ENCODE measurements around the gene COA1. TPM values are rescaled to one million over a fixed set of nuclear protein-coding genes. Genes with fewer than 3 reads are reported as not detected.
A peak's percentile ranks its signal among the peaks of the same experiment; 100 is the strongest.

The COA1 gene
- total RNA-seq, 6 donors from 2014 or later, result 37.5 to 65.9 (median 44.9) TPM

GRCh38 chr7:43758822-43759683 lies 29.7 kb upstream of the COA1 start:
- TF ChIP-seq EP300 (IDR thresholded peaks at IDR 0.05) (no peak), CTCF (IDR thresholded peaks at IDR 0.05) (no peak), POLR2A (IDR thresholded peaks at IDR 0.05) (peak in 1 of 4 donors; percentile 27)
- Histone ChIP-seq H3K27ac (peak overlapping the region; percentile 88 to 94 (median 91)), H3K4me1 (peaks cover 24 to 42% (median 31%) of the 10 kb centered on the region in 4 donors), H3K27me3 (no peaks in the 10 kb centered on the region), H3K36me3 (no peaks in the 10 kb centered on the region), H3K4me3 (peak overlapping the region; percentile 79 to 94 (median 84)), H3K9me3 (no peaks in the 10 kb centered on the region)
- DNase-seq (peak; percentile 39 to 92), ATAC-seq (ENCODE audit: low FRiP score in 2 of 2) (peak; percentile 47 to 86)
- 8 to 13% methylated on average over 23 to 40 of the region's 56 CpGs for WGBS, 2 donors

DNA sequence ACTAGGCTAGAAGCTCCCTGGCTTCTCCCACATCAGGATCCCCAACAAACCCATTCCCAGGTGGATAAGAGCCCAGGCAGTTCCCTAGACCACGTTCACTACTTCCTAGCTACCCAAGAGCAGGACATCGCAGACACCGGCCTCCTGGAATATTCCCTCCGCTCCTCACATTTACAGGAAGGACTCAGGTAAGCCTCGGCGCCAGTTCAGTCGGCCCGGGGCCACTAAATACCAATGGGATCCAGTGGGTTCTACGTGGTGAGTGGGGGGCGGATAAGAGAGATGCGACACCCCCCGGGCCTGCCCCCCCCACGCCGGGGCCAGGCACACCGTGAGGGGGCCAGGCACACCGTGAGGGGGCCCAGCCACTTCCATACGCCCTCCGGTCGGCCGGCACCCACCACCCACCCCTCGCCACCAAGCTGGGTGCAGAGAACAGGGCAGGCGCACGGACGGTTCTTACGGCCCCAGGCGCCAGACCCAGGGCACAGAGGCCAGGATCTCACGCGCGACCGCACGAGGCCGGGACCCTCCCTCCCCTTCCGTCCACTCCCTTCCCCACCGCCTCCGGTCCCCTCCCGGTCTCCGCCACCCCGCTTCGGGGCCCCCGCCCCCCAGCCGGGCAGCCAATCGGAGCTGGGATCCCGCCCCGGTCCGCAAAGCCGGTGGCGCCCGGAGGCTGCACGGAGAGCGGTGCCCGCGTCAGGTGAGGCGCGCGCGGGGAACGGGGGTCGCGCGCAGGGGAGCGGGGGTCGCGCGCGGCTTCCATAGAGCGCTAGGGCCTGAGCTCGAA lies 28.9 kb upstream of the COA1 start, which contains the start of gene BLVRA:
TSS of gene BLVRA (plus strand) at position 652 of the 793 bp plus-strand sequence. CDS start 12,479 bp downstream, outside the sequence.
- H3K9me3 ChIP-seq, result no peaks in the 10 kb centered on the region
- H3K4me1 ChIP-seq, result peaks cover 18 to 34% (median 24%) of the 10 kb centered on the region in 4 donors
- peak within 1 kb of the TSS; percentile 88 to 94 (median 91) for H3K27ac ChIP-seq
- H3K36me3 ChIP-seq, result no peaks in the 10 kb centered on the region
- DNase-seq (peak; percentile 86 to 96), ATAC-seq (ENCODE audit: low FRiP score in 2 of 2) (peak; percentile 90 to 93)
- peak within 1 kb of the TSS; percentile 79 to 94 (median 84) for H3K4me3 ChIP-seq
- TF ChIP-seq EP300 (IDR thresholded peaks at IDR 0.05) (no peak), POLR2AphosphoS5 (IDR thresholded peaks at IDR 0.05) (peak; percentile 46 to 79), POLR2A (IDR thresholded peaks at IDR 0.05) (peak in 1 of 4 donors; percentile 79), CTCF (IDR thresholded peaks at IDR 0.05) (no peak)
- H3K27me3 ChIP-seq, result no peaks in the 10 kb centered on the region
- WGBS, 2 donors, result 14 to 28% methylated on average over 7 to 15 of the region's 67 CpGs

DNA sequence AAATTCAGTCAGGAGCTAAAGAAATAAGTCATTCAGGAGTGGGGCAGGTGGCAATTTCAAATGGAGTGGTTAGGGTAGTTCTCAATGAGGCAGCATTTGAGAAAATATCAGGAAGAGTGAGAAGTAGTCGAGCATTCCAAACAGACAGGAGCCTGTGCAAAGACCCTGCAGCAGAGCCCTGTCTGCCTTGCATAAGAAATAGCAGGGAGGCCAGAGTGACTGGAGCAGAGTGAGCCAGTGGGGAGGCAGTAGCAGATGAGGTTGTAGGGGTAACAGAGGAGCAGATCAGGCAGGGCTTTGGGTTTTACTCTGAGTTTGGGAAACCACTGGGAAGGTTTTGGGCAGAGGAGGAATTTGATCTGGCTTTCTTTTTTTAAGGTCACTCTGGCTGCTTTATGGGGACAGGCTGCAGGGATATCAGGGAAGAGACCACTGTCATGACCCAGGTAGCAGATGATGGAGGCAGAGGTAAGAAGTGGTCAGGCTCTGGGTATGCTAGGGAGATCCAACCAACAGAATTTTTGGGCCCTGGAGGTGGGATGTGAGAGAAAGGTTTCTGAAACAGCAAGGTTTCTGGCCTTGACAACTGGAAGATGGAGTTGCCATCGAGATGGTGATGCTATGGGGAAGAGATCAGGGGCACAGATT lies 27.9 kb upstream of the COA1 start:
- 84 to 100% methylated on average over 2 of the region's 2 CpGs for WGBS, 2 donors
- no peak for TF ChIP-seq POLR2AphosphoS5 (IDR thresholded peaks at IDR 0.05)
- Histone ChIP-seq H3K27ac (no peak overlapping the region), H3K27me3 (no peaks in the 10 kb centered on the region), H3K9me3 (no peaks in the 10 kb centered on the region), H3K36me3 (no peaks in the 10 kb centered on the region), H3K4me3 (no peak overlapping the region), H3K4me1 (peaks cover 11 to 27% (median 16%) of the 10 kb centered on the region in 4 donors)
- ATAC-seq (ENCODE audit: low FRiP score in 2 of 2), result no peak
- DNase-seq, result no peak

- Histone ChIP-seq H3K36me3 (no peaks in the 10 kb centered on the region), H3K27ac (no peak overlapping the region), H3K27me3 (no peaks in the 10 kb centered on the region), H3K4me1 (peaks cover 5 to 27% (median 11%) of the 10 kb centered on the region in 4 donors), H3K4me3 (no peak overlapping the region), H3K9me3 (no peaks in the 10 kb centered on the region)
- 77 to 80% methylated on average over 1 of the region's 1 CpG for WGBS, 2 donors
- no peak for DNase-seq
- no peak for TF ChIP-seq POLR2A (IDR thresholded peaks at IDR 0.05)
- TF ChIP-seq CTCF (IDR thresholded peaks at IDR 0.05), result no peak
- TF ChIP-seq POLR2AphosphoS5 (IDR thresholded peaks at IDR 0.05), result no peak
- TF ChIP-seq EP300 (IDR thresholded peaks at IDR 0.05), result no peak
- ATAC-seq (ENCODE audit: low FRiP score in 2 of 2), result peak in 1 of 2 donors; percentile 31
Observed at GRCh38 chr7:43756368-43757072, 27.2 kb upstream of the COA1 start.

All from upper lobe of left lung (tissue), 6 donors.